CD4-positive, alpha-beta T cell (primary cell): ENCODE data around the gene TENM4. TPM values are rescaled to one million over a fixed set of nuclear protein-coding genes. Genes with fewer than 3 reads are reported as not detected.

ENCODE experiments used
- ATAC-seq: fragments of 200-7000 bp; cut with Tn5 transposase; one replicate; pipeline ENCODE4 v1.10.0; 2022; ENCODE audit warnings: mild to moderate bottlenecking; ENCODE audit not compliant: poor library complexity
- CTCF ChIA-PET: fragments of 350-600 bp; sonication (Branson Sonifier 250); formaldehyde crosslinking; loops from one replicate; lab custom pipeline; 2021; ENCODE audit warnings: antibody characterized with exemption, inconsistent platforms; lab: Charles Lee
- POLR2A ChIA-PET: fragments of 350-600 bp; sonication (Branson Sonifier 250); formaldehyde crosslinking; loops from one replicate; lab custom pipeline; 2021; ENCODE audit warnings: antibody characterized with exemption, inconsistent platforms; lab: Charles Lee
- DNase-seq, 14 experiments: peaks; one replicate each; pipeline ENCODE4 v3.0.0-alpha.2; 2013 to 2020; ENCODE audit warnings: mixed read lengths in 2 of 14
- H3K27ac ChIP-seq, 2 donors: one replicate each; pipeline versions ENCODE4 v1.5.1 to v1.7.0; 2013; ENCODE audit warnings: low read length in 2 of 2, low read depth in 1 of 2, mild to moderate bottlenecking in 1 of 2
- H3K27me3 ChIP-seq, 2 experiments: 1 replicate in 1 of 2; 2 replicates in 1 of 2; pipeline versions ENCODE4 v1.6.1 to v1.7.0; 2013; ENCODE audit warnings: low read length in 2 of 2, control low read depth in 1 of 2, mild to moderate bottlenecking in 1 of 2, moderate library complexity in 1 of 2; ENCODE audit not compliant: insufficient read depth in 2 of 2, control insufficient read depth in 1 of 2
- H3K36me3 ChIP-seq: one replicate; pipeline ENCODE4 v1.6.1; 2013; ENCODE audit warnings: low read length, control low read depth; ENCODE audit not compliant: insufficient read depth
- H3K4me1 ChIP-seq: one replicate; pipeline ENCODE4 v1.6.1; 2013; ENCODE audit warnings: low read length, control low read depth; ENCODE audit not compliant: insufficient read depth
- H3K4me3 ChIP-seq: one replicate; pipeline ENCODE4 v1.5.1; 2013; ENCODE audit warnings: mild to moderate bottlenecking, low read length, moderate library complexity
- H3K9me3 ChIP-seq, 2 experiments: 1 replicate in 1 of 2; 2 replicates in 1 of 2; pipeline versions ENCODE4 v1.6.1 to v1.7.0; 2013; ENCODE audit warnings: low read length in 2 of 2, mild to moderate bottlenecking in 2 of 2, control low read depth in 1 of 2, moderate library complexity in 1 of 2; ENCODE audit not compliant: control insufficient read depth in 1 of 2, insufficient read depth in 1 of 2
- H3K27ac Mint-ChIP-seq: one replicate; pipeline ENCODE4 v1.8.0; 2020; ENCODE audit warnings: mixed read lengths
- H3K27me3 Mint-ChIP-seq: one replicate; pipeline ENCODE4 v1.8.0; 2021; ENCODE audit warnings: mixed read lengths
- H3K36me3 Mint-ChIP-seq: one replicate; pipeline ENCODE4 v1.8.0; 2021; ENCODE audit warnings: low read depth, mixed read lengths
- H3K4me1 Mint-ChIP-seq: one replicate; pipeline ENCODE4 v1.8.0; 2021; ENCODE audit warnings: low read depth, mixed read lengths
- H3K4me3 Mint-ChIP-seq: one replicate; pipeline ENCODE4 v1.8.0; 2020; ENCODE audit warnings: mild to moderate bottlenecking, mixed read lengths
- H3K9me3 Mint-ChIP-seq: one replicate; pipeline ENCODE4 v1.8.0; 2020; ENCODE audit warnings: mixed read lengths
- CTCF ChIP-seq: fragments of 200-600 bp; IDR thresholded peaks from one replicate; pipeline ENCODE4 v1.8.0; 2022; ENCODE audit warnings: antibody characterized with exemption, mild to moderate bottlenecking
- intact Hi-C, 2 experiments: fragments of 100-400 bp; cut with DNase I in 1 of 2; cut with micrococcal nuclease in 1 of 2; formaldehyde crosslinking; loops; one replicate each; pipeline versions ENCODE4 v1.15.1 to v1.9.0; 2023 to 2025; cut with DNase I, micrococcal nuclease
- total RNA-seq, 174 experiments: library from RNA in 2 of 174; stranded (reverse) in 2 of 174; gene quantifications; one replicate each; pipeline ENCODE4 v1.2.3 and lab custom pipeline; 2021 to 2026

Gene TENM4
- total RNA-seq, 2 experiments from 2014 or later, result 0.22 to 0.31 TPM

- no peaks in the 10 kb centered on the region for H3K4me1 ChIP-seq
- TF ChIP-seq CTCF, result no peak
- H3K27ac Mint-ChIP-seq, result no peak overlapping the region
- no peaks in the 10 kb centered on the region for H3K9me3 ChIP-seq
- no peak overlapping the region for H3K4me3 ChIP-seq
- ChIA-PET POLR2A (no interaction called here), CTCF (no interaction called here)
- ATAC-seq (no peak), DNase-seq (no peak)
- intact Hi-C loops, result no loop called here
- H3K27ac ChIP-seq, result no peak overlapping the region
- H3K36me3 Mint-ChIP-seq, result no peaks in the 10 kb centered on the region
- no peaks in the 10 kb centered on the region for H3K36me3 ChIP-seq
- H3K4me1 Mint-ChIP-seq, result no peaks in the 10 kb centered on the region
- H3K9me3 Mint-ChIP-seq, result no peaks in the 10 kb centered on the region
- no peak overlapping the region for H3K4me3 Mint-ChIP-seq
- no peaks in the 10 kb centered on the region for H3K27me3 ChIP-seq
- peaks cover 8% of the 10 kb centered on the region for H3K27me3 Mint-ChIP-seq
These were observed 608.4 kb downstream of the TENM4 start for GRCh38 chr11:78832226-78832947.

GRCh38 chr11:78831571-78831970 lies 609.3 kb downstream of the TENM4 start:
- no peaks in the 10 kb centered on the region for H3K27me3 ChIP-seq
- Mint-ChIP-seq H3K36me3 (no peaks in the 10 kb centered on the region), H3K27ac (no peak overlapping the region), H3K9me3 (no peaks in the 10 kb centered on the region), H3K4me1 (no peaks in the 10 kb centered on the region), H3K27me3 (peaks cover 8% of the 10 kb centered on the region), H3K4me3 (no peak overlapping the region)
- POLR2A ChIA-PET, result no interaction called here
- ATAC-seq (no peak), DNase-seq (no peak)
- H3K27ac ChIP-seq, result no peak overlapping the region
- H3K4me3 ChIP-seq, result no peak overlapping the region
- no peak for TF ChIP-seq CTCF
- CTCF ChIA-PET, result no interaction called here
- no peaks in the 10 kb centered on the region for H3K36me3 ChIP-seq
- H3K4me1 ChIP-seq, result no peaks in the 10 kb centered on the region
- H3K9me3 ChIP-seq, result no peaks in the 10 kb centered on the region
- intact Hi-C loops, result no loop called here

- no peak overlapping the region for H3K27ac Mint-ChIP-seq
- no peaks in the 10 kb centered on the region for H3K9me3 ChIP-seq
- H3K4me1 Mint-ChIP-seq, result no peaks in the 10 kb centered on the region
- intact Hi-C loops, result no loop called here
- no peaks in the 10 kb centered on the region for H3K9me3 Mint-ChIP-seq
- DNase-seq, result no peak
- no peak overlapping the region for H3K27ac ChIP-seq
- no peaks in the 10 kb centered on the region for H3K4me1 ChIP-seq
- H3K36me3 ChIP-seq, result no peaks in the 10 kb centered on the region
- ChIA-PET CTCF (no interaction called here), POLR2A (no interaction called here)
- no peaks in the 10 kb centered on the region for H3K36me3 Mint-ChIP-seq
- H3K4me3 ChIP-seq, result no peak overlapping the region
- H3K27me3 ChIP-seq, result no peaks in the 10 kb centered on the region
- H3K27me3 Mint-ChIP-seq, result peaks cover 8% of the 10 kb centered on the region
- H3K4me3 Mint-ChIP-seq, result no peak overlapping the region
- TF ChIP-seq CTCF, result no peak
- ATAC-seq, result no peak
These were observed 610.5 kb downstream of the TENM4 start for GRCh38 chr11:78830277-78830819.
